Left ventricle myocardium inferior (tissue), 1 donor: ENCODE measurements around the gene XRCC4. TPM values are rescaled to one million over a fixed set of nuclear protein-coding genes. Genes with fewer than 3 reads are reported as not detected.

Experiments
- DNase-seq: peaks from one replicate; pipeline ENCODE4 v3.0.0-alpha.2; 2020
- H3K27ac ChIP-seq: fragments of 200-600 bp; replicated peaks from 2 replicates; pipeline ENCODE4 v1.8.0; 2021
- H3K27me3 ChIP-seq: fragments of 200-600 bp; 2 replicates; pipeline ENCODE4 v1.8.0; 2021; ENCODE audit warnings: low read depth
- H3K36me3 ChIP-seq: fragments of 200-600 bp; 2 replicates; pipeline ENCODE4 v1.8.0; 2021
- H3K4me1 ChIP-seq: fragments of 200-600 bp; 2 replicates; pipeline ENCODE4 v1.8.0; 2021
- H3K4me3 ChIP-seq: fragments of 200-600 bp; 2 replicates; pipeline ENCODE4 v1.8.0; 2021; ENCODE audit warnings: mild to moderate bottlenecking, moderate library complexity
- H3K9me3 ChIP-seq: fragments of 200-600 bp; replicated peaks from 2 replicates; pipeline ENCODE4 v1.8.0; 2021
- CTCF ChIP-seq: fragments of 200-600 bp; IDR thresholded peaks from 2 replicates; pipeline ENCODE4 v1.8.0; 2021; ENCODE audit warnings: antibody characterized with exemption, mild to moderate bottlenecking, borderline replicate concordance
- intact Hi-C: fragments of 100-400 bp; cut with micrococcal nuclease; formaldehyde crosslinking; loops from one replicate; pipeline ENCODE4 v1.11.0; 2022
- total RNA-seq: library from RNA; stranded (reverse); fragmentation: NEBNext Ultra II Directional; extraction: Animal tissue kit (Norgen Biotek cat#: 25700); gene quantifications from one replicate; pipeline ENCODE4 v1.2.1, GENCODE V29; 2021
- donor health status: DM: no; HTN: yes; CAD: no; lungs with severe emphysema.

XRCC4 gene
- total RNA-seq, 1 donor from 2014 or later, result 5.2 TPM

DNA sequence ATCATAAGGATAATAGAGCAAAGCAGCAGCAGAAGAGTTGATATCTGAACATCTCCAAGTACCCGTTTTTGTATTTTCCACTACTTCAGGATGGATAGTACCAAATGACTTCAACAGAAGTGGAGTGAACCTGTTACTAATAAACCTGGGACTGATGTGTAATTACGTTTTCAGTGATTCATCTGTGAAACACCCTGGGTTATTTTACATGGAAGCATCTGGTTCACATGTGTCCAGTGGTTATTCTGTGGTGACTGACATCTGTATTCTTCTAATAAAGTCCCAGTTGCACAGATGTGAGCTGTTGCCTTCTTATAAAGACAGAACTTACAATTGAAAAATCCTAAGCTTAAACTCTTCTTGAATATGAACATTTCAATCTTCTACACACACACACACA is 254.5 kb downstream of the XRCC4 start:
- Histone ChIP-seq H3K9me3 (no peaks in the 10 kb centered on the region), H3K4me3 (no peak overlapping the region), H3K27ac (no peak overlapping the region), H3K27me3 (no peaks in the 10 kb centered on the region), H3K4me1 (no peaks in the 10 kb centered on the region), H3K36me3 (no peaks in the 10 kb centered on the region)
- TF ChIP-seq CTCF, result no peak
- intact Hi-C loops, result no loop called here
- DNase-seq, result no peak

GRCh38 chr5:83337453-83338035 is 260.2 kb downstream of the XRCC4 start:
- Histone ChIP-seq H3K27ac (no peak overlapping the region), H3K4me1 (peaks cover 4% of the 10 kb centered on the region), H3K9me3 (no peaks in the 10 kb centered on the region), H3K27me3 (no peaks in the 10 kb centered on the region), H3K36me3 (no peaks in the 10 kb centered on the region), H3K4me3 (no peak overlapping the region)
- intact Hi-C loops, result no loop called here
- no peak for TF ChIP-seq CTCF
- no peak for DNase-seq

DNA sequence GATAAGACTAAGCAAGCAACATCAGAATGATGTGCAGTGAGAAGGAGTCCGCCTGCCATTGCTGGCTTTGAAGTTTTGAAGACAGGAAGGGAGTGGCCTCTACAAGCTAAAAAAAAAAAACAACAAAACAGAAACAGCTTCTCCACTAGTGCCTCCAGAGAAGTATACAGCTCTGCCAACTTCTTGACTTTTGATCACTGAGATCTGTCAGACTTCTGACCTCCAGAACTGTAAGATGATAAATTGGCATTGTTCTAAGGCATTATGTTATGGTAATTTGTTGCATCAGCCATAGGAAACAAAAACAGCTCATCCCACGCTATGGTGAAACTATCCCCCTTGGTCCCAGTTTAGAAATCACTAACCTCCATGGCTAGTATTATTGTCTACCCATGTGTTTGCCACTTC is 263.2 kb downstream of the XRCC4 start:
- no peaks in the 10 kb centered on the region for H3K9me3 ChIP-seq
- no peak for TF ChIP-seq CTCF
- no peaks in the 10 kb centered on the region for H3K27me3 ChIP-seq
- DNase-seq, result no peak
- no peak overlapping the region for H3K4me3 ChIP-seq
- H3K27ac ChIP-seq, result no peak overlapping the region
- no peaks in the 10 kb centered on the region for H3K36me3 ChIP-seq
- peaks cover 4% of the 10 kb centered on the region for H3K4me1 ChIP-seq
- intact Hi-C loops, result no loop called here

- DNase-seq, result no peak
- H3K36me3 ChIP-seq, result no peaks in the 10 kb centered on the region
- H3K4me1 ChIP-seq, result peaks cover 4% of the 10 kb centered on the region
- H3K27me3 ChIP-seq, result no peaks in the 10 kb centered on the region
- intact Hi-C loops, result no loop called here
- TF ChIP-seq CTCF, result no peak
- no peak overlapping the region for H3K27ac ChIP-seq
- no peak overlapping the region for H3K4me3 ChIP-seq
- H3K9me3 ChIP-seq, result no peaks in the 10 kb centered on the region
Measured at GRCh38 chr5:83341815-83342334, 264.5 kb downstream of the XRCC4 start.

DNA sequence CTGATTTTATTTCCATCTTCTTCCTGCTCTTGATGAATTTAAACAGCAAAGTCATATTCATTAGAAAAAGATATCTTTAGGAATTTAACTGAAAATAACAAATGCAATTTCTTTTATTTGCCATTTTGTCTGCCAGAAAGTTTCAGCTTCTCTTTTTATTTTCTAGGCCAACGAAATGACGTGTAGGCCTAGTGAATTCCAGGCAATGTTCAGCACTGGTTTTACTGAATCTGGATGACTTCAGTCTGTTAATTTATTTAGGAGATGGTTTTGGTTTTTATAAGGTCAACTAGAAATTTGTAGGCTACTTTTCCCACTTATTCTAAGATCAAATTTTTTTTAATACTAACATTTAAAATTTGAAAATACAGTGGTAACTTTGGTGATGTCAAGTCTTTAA is 265.1 kb downstream of the XRCC4 start:
- H3K27ac ChIP-seq, result peak overlapping the region; percentile 6
- no peak overlapping the region for H3K4me3 ChIP-seq
- peaks cover 5% of the 10 kb centered on the region for H3K9me3 ChIP-seq

More for the DNA sequence above, 265.1 kb downstream of the XRCC4 start:
- intact Hi-C loops, result no loop called here
- Histone ChIP-seq H3K36me3 (no peaks in the 10 kb centered on the region), H3K4me1 (peaks cover 2% of the 10 kb centered on the region), H3K27me3 (no peaks in the 10 kb centered on the region)
- no peak for TF ChIP-seq CTCF
- DNase-seq, result no peak
